Testis (tissue), 2 donors: Measurements from ENCODE around the gene PRKCA.

Source experiments
- POLR2A ChIP-seq: fragments of 450-650 bp; IDR thresholded peaks from one replicate; pipeline ENCODE4 v1.6.1; 2017; ENCODE audit warnings: antibody characterized with exemption, mild to moderate bottlenecking, moderate library complexity
- TF ChIP-seq, protein P1 (sequence below), 3 experiments: fragments of 450-650 bp in 2 of 3; fragments of 200-600 bp in 1 of 3; sonication (generic) in 1 of 3; IDR thresholded peaks; one replicate each; pipeline ENCODE4 v1.5.1; 2016 to 2019; ENCODE audit warnings: antibody characterized with exemption in 3 of 3, mild to moderate bottlenecking in 2 of 3, moderate library complexity in 1 of 3

DNA sequence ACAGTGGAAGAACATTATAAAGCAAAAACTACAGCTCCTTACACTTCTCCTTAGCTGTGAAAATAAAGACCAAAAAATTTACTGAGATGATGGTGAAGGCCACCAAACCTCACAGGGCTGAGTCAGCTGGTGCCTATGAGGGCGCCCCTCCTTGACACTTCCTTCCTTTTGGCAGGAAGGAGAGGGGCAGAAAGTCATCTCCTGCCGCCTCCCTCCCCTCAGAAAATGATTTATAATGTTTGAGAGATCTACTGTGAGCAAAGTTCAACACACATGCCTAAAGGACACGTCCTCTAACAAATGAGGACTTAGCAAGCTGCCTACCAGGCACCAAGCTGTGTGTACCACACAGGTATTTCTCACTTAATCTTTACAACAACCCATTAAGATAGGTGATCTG, 245.7 kb downstream of the PRKCA start:
- TF ChIP-seq, protein P1, sequence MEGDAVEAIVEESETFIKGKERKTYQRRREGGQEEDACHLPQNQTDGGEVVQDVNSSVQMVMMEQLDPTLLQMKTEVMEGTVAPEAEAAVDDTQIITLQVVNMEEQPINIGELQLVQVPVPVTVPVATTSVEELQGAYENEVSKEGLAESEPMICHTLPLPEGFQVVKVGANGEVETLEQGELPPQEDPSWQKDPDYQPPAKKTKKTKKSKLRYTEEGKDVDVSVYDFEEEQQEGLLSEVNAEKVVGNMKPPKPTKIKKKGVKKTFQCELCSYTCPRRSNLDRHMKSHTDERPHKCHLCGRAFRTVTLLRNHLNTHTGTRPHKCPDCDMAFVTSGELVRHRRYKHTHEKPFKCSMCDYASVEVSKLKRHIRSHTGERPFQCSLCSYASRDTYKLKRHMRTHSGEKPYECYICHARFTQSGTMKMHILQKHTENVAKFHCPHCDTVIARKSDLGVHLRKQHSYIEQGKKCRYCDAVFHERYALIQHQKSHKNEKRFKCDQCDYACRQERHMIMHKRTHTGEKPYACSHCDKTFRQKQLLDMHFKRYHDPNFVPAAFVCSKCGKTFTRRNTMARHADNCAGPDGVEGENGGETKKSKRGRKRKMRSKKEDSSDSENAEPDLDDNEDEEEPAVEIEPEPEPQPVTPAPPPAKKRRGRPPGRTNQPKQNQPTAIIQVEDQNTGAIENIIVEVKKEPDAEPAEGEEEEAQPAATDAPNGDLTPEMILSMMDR (IDR thresholded peaks at IDR 0.05): no peak
- TF ChIP-seq POLR2A: no peak
